Ovary (tissue), 9 donors: ENCODE data around the gene TMEM205. TPM values are rescaled to one million over a fixed set of nuclear protein-coding genes. Genes with fewer than 3 reads are reported as not detected.

Source experiments
- DNase-seq, 5 donors: peaks; one replicate each; pipeline ENCODE4 v3.0.0-alpha.2; 2019 to 2020
- H3K27ac ChIP-seq, 2 donors: fragments of 200-600 bp; one replicate each; pipeline versions ENCODE4 v1.5.1 to v1.8.0; 2019 to 2022
- H3K27me3 ChIP-seq: fragments of 200-600 bp; one replicate; pipeline ENCODE4 v1.8.0; 2022
- H3K36me3 ChIP-seq: fragments of 200-600 bp; sonication (generic); one replicate; pipeline ENCODE4 v1.5.1; 2019
- H3K4me1 ChIP-seq: one replicate; pipeline ENCODE4 v1.8.1; 2013; ENCODE audit warnings: mild to moderate bottlenecking, moderate library complexity; ENCODE audit not compliant: insufficient read depth
- H3K4me3 ChIP-seq: fragments of 200-600 bp; sonication (generic); one replicate; pipeline ENCODE4 v1.5.1; 2017
- H3K9me3 ChIP-seq, 2 donors: fragments of 200-600 bp in 1 of 2; sonication (generic) in 1 of 2; one replicate each; pipeline versions ENCODE4 v1.5.1 to v1.8.1; 2013 to 2019; ENCODE audit warnings: mild to moderate bottlenecking in 1 of 2, moderate library complexity in 1 of 2
- CTCF ChIP-seq, 3 donors: fragments of 450-650 bp in 2 of 3; fragments of 200-600 bp in 1 of 3; IDR thresholded peaks; one replicate each; pipeline versions ENCODE4 v1.5.1 to v1.8.0; 2016 to 2022; ENCODE audit warnings: antibody characterized with exemption in 3 of 3, mild to moderate bottlenecking in 1 of 3
- EP300 ChIP-seq: sonication (generic); formaldehyde crosslinking; IDR thresholded peaks from one replicate; pipeline ENCODE4 v1.6.1; 2017; ENCODE audit warnings: antibody characterized with exemption
- POLR2A ChIP-seq: fragments of 450-650 bp; IDR thresholded peaks from one replicate; pipeline ENCODE4 v1.6.1; 2017; ENCODE audit warnings: antibody characterized with exemption, mild to moderate bottlenecking, moderate library complexity
- WGBS, 3 donors: extraction: QIAGEN DNeasy Blood & Tissue Kit in 1 of 3; methylation state at CpG; one replicate each; pipeline versions ENCODE4 v1.1.5 to v1.1.7; 2013 to 2017; 5-methylcytosine and 5-hydroxymethylcytosine counted together
- intact Hi-C, 4 donors: fragments of 100-400 bp; cut with DNase I; formaldehyde crosslinking; loops; one replicate each; pipeline versions ENCODE4 v1.11.0 to v1.15.1; 2022 to 2023
- polyA plus RNA-seq, 2 donors: library from polyadenylated mRNA; stranded (reverse); fragments of 200-250 nt in 1 of 2; fragments of 350-450 nt in 1 of 2; fragmentation: Illumina TruSeq in 1 of 2; extraction: RNeasy Lipid Tissue Mini Kit (QIAGEN cat#74804) in 1 of 2; gene quantifications; one replicate each; pipeline ENCODE4 v1.2.3, GENCODE V29; 2013 to 2014
- total RNA-seq, 7 donors: library from RNA; depleted of rRNA in 2 of 7; stranded (reverse); fragments of >200 nt in 2 of 7; fragmentation: NEBNext Ultra II Directional in 3 of 7; extraction: Animal tissue kit (Norgen Biotek cat#: 25700) in 3 of 7; gene quantifications; one replicate each; pipeline versions ENCODE4 v1.1.0 to v1.2.4, GENCODE V29; 2016 to 2023
- donor health status: DM: no; HTN: no; CAD: no; lungs with moderate emphysema.
- donor health status: DM: no; HTN: no; CAD: no.
- donor health status: Bipolar disorder and iron deficiency.
- donor health status: DM: yes; HTN: yes; CAD: no.
- donor health status: DM: no; HTN: no; CAD: no.
- donor health status: DM: yes; HTN: yes; CAD: no.

TMEM205 gene
- total and polyA plus RNA-seq, 9 donors = 64.0 to 296 (median 80.5) TPM

- TF ChIP-seq POLR2A (no peak), CTCF (IDR thresholded peaks at IDR 0.05) (no peak), EP300 (no peak)
- Histone ChIP-seq H3K27ac (no peak overlapping the region), H3K4me3 (no peak overlapping the region), H3K4me1 (no peaks in the 10 kb centered on the region), H3K9me3 (no peaks in the 10 kb centered on the region), H3K36me3 (no peaks in the 10 kb centered on the region), H3K27me3 (no peaks in the 10 kb centered on the region)
- WGBS, 3 donors = 63 to 64% (median 63%) methylated on average over 5 of the region's 5 CpGs
- no peak for DNase-seq
- intact Hi-C loops = no loop called here
Measured at GRCh38 chr19:11364935-11365334, 18.9 kb upstream of the TMEM205 start.

- Histone ChIP-seq H3K4me1 (no peaks in the 10 kb centered on the region), H3K4me3 (no peak overlapping the region), H3K36me3 (no peaks in the 10 kb centered on the region), H3K27me3 (no peaks in the 10 kb centered on the region), H3K27ac (no peak overlapping the region), H3K9me3 (no peaks in the 10 kb centered on the region)
- DNase-seq = no peak
- intact Hi-C loops = no loop called here
- no peak for TF ChIP-seq POLR2A
- no peak for TF ChIP-seq EP300
- WGBS, 3 donors = 87 to 89% (median 88%) methylated on average over 28 of the region's 28 CpGs
Measured at GRCh38 chr19:11364296-11364904, 18.3 kb upstream of the TMEM205 start.

GRCh38 chr19:11363881-11364280, 17.8 kb upstream of the TMEM205 start:
- intact Hi-C loops = no loop called here
- Histone ChIP-seq H3K4me1 (no peaks in the 10 kb centered on the region), H3K9me3 (no peaks in the 10 kb centered on the region), H3K27ac (no peak overlapping the region), H3K4me3 (no peak overlapping the region), H3K36me3 (no peaks in the 10 kb centered on the region), H3K27me3 (no peaks in the 10 kb centered on the region)
- TF ChIP-seq EP300 (no peak), POLR2A (no peak), CTCF (IDR thresholded peaks at IDR 0.05) (no peak)
- DNase-seq = no peak
- 82 to 92% (median 86%) methylated on average over 10 of the region's 10 CpGs for WGBS, 3 donors

GRCh38 chr19:11361771-11362731, 16.0 kb upstream of the TMEM205 start:
- TF ChIP-seq CTCF (IDR thresholded peaks at IDR 0.05) (no peak), EP300 (no peak), POLR2A (no peak)
- Histone ChIP-seq H3K27ac (no peak overlapping the region), H3K36me3 (no peaks in the 10 kb centered on the region), H3K9me3 (no peaks in the 10 kb centered on the region), H3K4me3 (no peak overlapping the region), H3K27me3 (no peaks in the 10 kb centered on the region), H3K4me1 (no peaks in the 10 kb centered on the region)
- 84 to 87% (median 85%) methylated on average over 35 of the region's 35 CpGs for WGBS, 3 donors
- DNase-seq = no peak
- intact Hi-C loops = no loop called here
